SK-N-SH (cell line): ENCODE measurements around the gene ULK1. TPM values are rescaled to one million over a fixed set of nuclear protein-coding genes. Genes with fewer than 3 reads are reported as not detected.

ENCODE experiments used
- CTCF ChIA-PET: fragments of 300-600, 350-600 bp; formaldehyde crosslinking; extraction: SDS; loops from one replicate; lab custom pipeline; 2021; lab: Yijun Ruan, JAX
- POLR2A ChIA-PET: fragments of 350-600 bp; sonication (Branson Sonifier 250); formaldehyde crosslinking; extraction: SDS; loops from one replicate; lab custom pipeline; 2020; ENCODE audit warnings: antibody characterized with exemption, inconsistent platforms; lab: Yijun Ruan, JAX
- DNase-seq: peaks from one replicate; pipeline ENCODE4 v3.0.0; 2012
- H2AFZ ChIP-seq: fragments of 200-600 bp; sonication (generic); 2 replicates; pipeline ENCODE4 v1.8.1; 2016; ENCODE audit warnings: antibody characterized with exemption, mild to moderate bottlenecking, low read depth
- H3F3A ChIP-seq: fragments of 200-600 bp; sonication (generic); replicated peaks from 2 replicates; pipeline ENCODE3; 2016; ENCODE audit warnings: antibody characterized with exemption, mild to moderate bottlenecking; ENCODE audit not compliant: insufficient read depth
- H3K27ac ChIP-seq, 2 experiments: fragments of 200-500 bp in 1 of 2; fragments of 200-600 bp in 1 of 2; sonication (Bioruptor generic) in 1 of 2; sonication (generic), shearing (Covaris generic) in 1 of 2; 2 replicates each; pipeline versions ENCODE4 v1.5.1 to v1.6.1; 2014 to 2016; ENCODE audit warnings: low read depth in 2 of 2, inconsistent platforms in 1 of 2, low read length in 1 of 2, mild to moderate bottlenecking in 1 of 2, mixed read lengths in 1 of 2
- H3K27me3 ChIP-seq: fragments of 200-600 bp; sonication (generic), shearing (Covaris generic); 2 replicates; pipeline ENCODE4 v1.6.1; 2016; ENCODE audit warnings: mixed run types; ENCODE audit not compliant: insufficient read depth
- H3K36me3 ChIP-seq, 2 experiments: fragments of 200-500 bp in 1 of 2; fragments of 200-600 bp in 1 of 2; sonication (Bioruptor generic) in 1 of 2; sonication (generic) in 1 of 2; replicated peaks in 1 of 2; 2 replicates each; pipeline versions ENCODE3 to v1.5.1; 2014 to 2016; ENCODE audit warnings: low read length in 1 of 2, mild to moderate bottlenecking in 1 of 2; ENCODE audit not compliant: insufficient read depth in 2 of 2, control insufficient read depth in 1 of 2
- H3K4me1 ChIP-seq, 2 experiments: fragments of 200-500 bp in 1 of 2; fragments of 200-600 bp in 1 of 2; sonication (Bioruptor generic) in 1 of 2; sonication (generic), shearing (Covaris generic) in 1 of 2; 2 replicates each; pipeline versions ENCODE4 v1.5.1 to v1.6.1; 2014 to 2016; ENCODE audit warnings: low read depth in 1 of 2, low read length in 1 of 2, mixed run types in 1 of 2; ENCODE audit not compliant: insufficient read depth in 2 of 2, control insufficient read depth in 1 of 2
- H3K4me2 ChIP-seq: fragments of 200-600 bp; sonication (generic), shearing (Covaris generic); 2 replicates; pipeline ENCODE4 v1.6.1; 2017; ENCODE audit warnings: mixed run types
- H3K4me3 ChIP-seq, 2 experiments: fragments of 200-500 bp in 1 of 2; fragments of 200-600 bp in 1 of 2; sonication (Bioruptor generic) in 1 of 2; sonication (generic), shearing (Covaris generic) in 1 of 2; 2 replicates each; pipeline versions ENCODE4 v1.5.1 to v1.8.1; 2014 to 2016; ENCODE audit warnings: low read depth in 2 of 2, inconsistent platforms in 1 of 2, low read length in 1 of 2, mild to moderate bottlenecking in 1 of 2, mixed read lengths in 1 of 2, moderate library complexity in 1 of 2
- H3K79me2 ChIP-seq: fragments of 200-600 bp; sonication (generic); 2 replicates; pipeline ENCODE4 v1.8.1; 2017; ENCODE audit warnings: mild to moderate bottlenecking; ENCODE audit not compliant: insufficient read depth
- H3K9ac ChIP-seq: fragments of 200-600 bp; sonication (generic); 2 replicates; pipeline ENCODE4 v1.6.1; 2017; ENCODE audit warnings: mixed run types
- H3K9me2 ChIP-seq: fragments of 200-600 bp; sonication (generic); 2 replicates; pipeline ENCODE4 v1.6.1; 2017; ENCODE audit warnings: mixed run types
- H3K9me3 ChIP-seq: fragments of 200-600 bp; sonication (generic); 2 replicates; pipeline ENCODE4 v1.6.1; 2017; ENCODE audit warnings: mixed run types, mild to moderate bottlenecking, moderate library complexity
- H4K20me1 ChIP-seq: fragments of 200-600 bp; sonication (generic); 2 replicates; pipeline ENCODE4 v1.6.1; 2017; ENCODE audit warnings: mild to moderate bottlenecking, mixed run types; ENCODE audit not compliant: insufficient read depth
- EZH2phosphoT487 ChIP-seq: fragments of 200-600 bp; sonication (generic); IDR thresholded peaks from 2 replicates; pipeline ENCODE4 v1.6.1; 2017; ENCODE audit warnings: low read depth, mixed run types, mild to moderate bottlenecking, antibody characterized with exemption, moderate library complexity, borderline replicate concordance
- FOXJ3 ChIP-seq: sonication (generic); formaldehyde crosslinking; IDR thresholded peaks from 2 replicates; pipeline ENCODE4 v1.5.1; 2020; ENCODE audit warnings: mild to moderate bottlenecking, missing genetic modification reagents
- FOXM1 ChIP-seq: IDR thresholded peaks from 2 replicates; pipeline ENCODE4 v1.4.0; 2012; ENCODE audit warnings: low read depth, mild to moderate bottlenecking
- GABPA ChIP-seq: IDR thresholded peaks from 2 replicates; pipeline ENCODE4 v1.4.0; 2012; ENCODE audit warnings: low read depth, mild to moderate bottlenecking
- GATA2 ChIP-seq: sonication (generic); formaldehyde crosslinking; IDR thresholded peaks from 2 replicates; pipeline ENCODE4 v1.5.0; 2020; ENCODE audit warnings: mild to moderate bottlenecking, missing genetic modification reagents
- JUND ChIP-seq: IDR thresholded peaks from 2 replicates; pipeline ENCODE4 v1.4.0; 2012
- MEF2A ChIP-seq: IDR thresholded peaks from 2 replicates; pipeline ENCODE4 v1.4.0; 2012; ENCODE audit warnings: low read depth, borderline replicate concordance
- MXI1 ChIP-seq: IDR thresholded peaks from 2 replicates; pipeline ENCODE4 v1.6.1; 2012; ENCODE audit warnings: mild to moderate bottlenecking, low read depth, low read length, improper control_type of control experiment
- RAD21 ChIP-seq: IDR thresholded peaks from 2 replicates; pipeline ENCODE4 v1.6.1; 2012; ENCODE audit warnings: mild to moderate bottlenecking, low read length
- RCOR1 ChIP-seq: fragments of 150-350 bp; IDR thresholded peaks from 2 replicates; pipeline ENCODE4 v1.6.1; 2017; ENCODE audit warnings: antibody characterized with exemption, low read length
- RFX5 ChIP-seq: IDR thresholded peaks from 2 replicates; pipeline ENCODE4 v1.6.1; 2012; ENCODE audit warnings: mild to moderate bottlenecking, improper control_type of control experiment, low read length
- SIN3A ChIP-seq: IDR thresholded peaks from 2 replicates; pipeline ENCODE4 v1.6.1; 2012; ENCODE audit warnings: low read depth, mild to moderate bottlenecking, low read length, moderate library complexity, borderline replicate concordance
- WGBS: methylation state at CpG from one replicate; pipeline ENCODE4 v1.1.6; 2017; ENCODE audit warnings: low lambda C conversion rate; 5-methylcytosine and 5-hydroxymethylcytosine counted together
- polyA plus RNA-seq, 3 experiments: library from polyadenylated mRNA; depleted of rRNA; stranded (reverse); fragments of >200 nt; gene quantifications; 2 replicates each; pipeline ENCODE4 v1.2.3, GENCODE V29; 2012
- TF ChIP-seq, protein P1 (sequence below): IDR thresholded peaks from 2 replicates; pipeline ENCODE4 v1.4.0; 2012; ENCODE audit warnings: low read depth, borderline replicate concordance
- TF ChIP-seq, protein P2 (sequence below): fragments of 200-600 bp; sonication (generic); IDR thresholded peaks from 2 replicates; pipeline ENCODE4 v1.6.1; 2017; ENCODE audit warnings: antibody characterized with exemption, mild to moderate bottlenecking, moderate library complexity
- TF ChIP-seq, protein P3 (sequence below): IDR thresholded peaks from 2 replicates; pipeline ENCODE4 v1.4.0; 2012; ENCODE audit warnings: low read depth
- TF ChIP-seq, protein P4 (sequence below): IDR thresholded peaks from 2 replicates; pipeline ENCODE4 v1.6.1; 2012; ENCODE audit warnings: mild to moderate bottlenecking, low read depth, low read length, moderate library complexity

Gene ULK1
- polyA plus RNA-seq, 1 of the 3 experiments (the other 2 are of a cell fraction) = 10.7 TPM

DNA sequence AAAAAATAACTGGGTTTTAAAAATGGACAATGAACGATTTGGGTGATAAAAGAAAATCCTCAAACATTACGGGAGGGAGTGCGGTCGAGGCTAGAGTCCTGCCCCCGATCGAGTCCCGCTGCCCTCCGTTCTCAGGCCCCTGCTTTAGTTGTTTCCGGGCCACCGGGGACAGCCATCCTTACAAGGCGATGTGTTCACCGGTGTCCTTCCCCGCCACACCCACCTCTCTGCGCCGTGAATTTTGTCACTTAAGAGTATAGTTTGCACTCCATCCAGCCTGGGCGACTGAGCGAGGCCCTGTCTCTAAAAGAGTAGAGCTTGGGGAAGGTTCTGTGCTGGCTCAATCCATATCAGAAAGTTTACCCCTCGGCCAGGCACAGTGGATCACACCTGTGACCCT is 2.9 kb downstream of the ULK1 start:
- Histone ChIP-seq H2AFZ (no peak overlapping the region), H3K79me2 (peaks cover 42% of the 10 kb centered on the region), H3K36me3 (peaks cover 8% of the 10 kb centered on the region in 2 experiments), H3K4me3 (no peak overlapping the region), H3F3A (peaks cover 2% of the 10 kb centered on the region), H3K4me1 (peaks cover 7 to 33% of the 10 kb centered on the region in 2 experiments; a peak in 1 of 4 replicates), H3K9me3 (no peaks in the 10 kb centered on the region), H3K27me3 (no peaks in the 10 kb centered on the region), H4K20me1 (peaks cover 31% of the 10 kb centered on the region), H3K9me2 (no peaks in the 10 kb centered on the region), H3K27ac (no peak overlapping the region), H3K9ac (no peak overlapping the region), H3K4me2 (no peak overlapping the region)
- 97% methylated on average over 18 of the region's 18 CpGs for WGBS
- POLR2A ChIA-PET = interaction anchor here (0.9 kb wide), 1 partner anchor 139 kb away, joined by 3 read pairs; no protein-coding TSS in a partner anchor
- CTCF ChIA-PET = interaction anchor here (1.2 to 2.2 kb wide), 2 partner anchors 15 to 793 kb away, joined by 3 to 12 read pairs; no protein-coding TSS in a partner anchor
- DNase-seq = no peak
- TF ChIP-seq, protein P1, sequence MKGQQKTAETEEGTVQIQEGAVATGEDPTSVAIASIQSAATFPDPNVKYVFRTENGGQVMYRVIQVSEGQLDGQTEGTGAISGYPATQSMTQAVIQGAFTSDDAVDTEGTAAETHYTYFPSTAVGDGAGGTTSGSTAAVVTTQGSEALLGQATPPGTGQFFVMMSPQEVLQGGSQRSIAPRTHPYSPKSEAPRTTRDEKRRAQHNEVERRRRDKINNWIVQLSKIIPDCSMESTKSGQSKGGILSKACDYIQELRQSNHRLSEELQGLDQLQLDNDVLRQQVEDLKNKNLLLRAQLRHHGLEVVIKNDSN = no peak
- TF ChIP-seq RFX5 (no peak), MEF2A (no peak), GABPA (no peak), JUND (no peak), RCOR1 (no peak), SIN3A (no peak), FOXJ3 (CRISPR knock-in tag) (no peak), EZH2phosphoT487 (no peak)
- TF ChIP-seq, protein P2, sequence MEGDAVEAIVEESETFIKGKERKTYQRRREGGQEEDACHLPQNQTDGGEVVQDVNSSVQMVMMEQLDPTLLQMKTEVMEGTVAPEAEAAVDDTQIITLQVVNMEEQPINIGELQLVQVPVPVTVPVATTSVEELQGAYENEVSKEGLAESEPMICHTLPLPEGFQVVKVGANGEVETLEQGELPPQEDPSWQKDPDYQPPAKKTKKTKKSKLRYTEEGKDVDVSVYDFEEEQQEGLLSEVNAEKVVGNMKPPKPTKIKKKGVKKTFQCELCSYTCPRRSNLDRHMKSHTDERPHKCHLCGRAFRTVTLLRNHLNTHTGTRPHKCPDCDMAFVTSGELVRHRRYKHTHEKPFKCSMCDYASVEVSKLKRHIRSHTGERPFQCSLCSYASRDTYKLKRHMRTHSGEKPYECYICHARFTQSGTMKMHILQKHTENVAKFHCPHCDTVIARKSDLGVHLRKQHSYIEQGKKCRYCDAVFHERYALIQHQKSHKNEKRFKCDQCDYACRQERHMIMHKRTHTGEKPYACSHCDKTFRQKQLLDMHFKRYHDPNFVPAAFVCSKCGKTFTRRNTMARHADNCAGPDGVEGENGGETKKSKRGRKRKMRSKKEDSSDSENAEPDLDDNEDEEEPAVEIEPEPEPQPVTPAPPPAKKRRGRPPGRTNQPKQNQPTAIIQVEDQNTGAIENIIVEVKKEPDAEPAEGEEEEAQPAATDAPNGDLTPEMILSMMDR = no peak

DNA sequence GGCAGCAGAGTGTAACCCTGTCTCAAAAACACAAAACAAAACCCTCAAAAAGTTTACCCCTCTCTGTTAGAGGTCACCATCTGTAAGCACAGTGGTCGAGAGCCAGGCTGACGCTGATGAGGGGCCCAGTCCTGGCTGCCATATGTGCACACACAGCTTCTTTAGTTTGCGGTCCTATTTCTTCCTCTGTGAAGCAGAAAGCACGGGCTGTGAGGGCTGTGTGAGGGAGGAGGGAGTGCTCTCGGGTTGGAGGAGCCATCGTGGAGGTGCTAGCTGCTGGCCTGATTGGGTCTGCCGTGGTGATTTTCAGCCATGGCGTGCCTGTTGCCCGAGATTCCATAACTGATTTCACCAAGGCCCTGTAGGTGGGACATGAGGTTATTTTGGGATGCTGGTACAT is 3.5 kb downstream of the ULK1 start:
- no peak overlapping the region for H3K9ac ChIP-seq
- DNase-seq = no peak
- CTCF ChIA-PET = interaction anchor here (1.4 to 2.2 kb wide), 2 partner anchors 14 to 63 kb away, joined by 5 to 12 read pairs; no protein-coding TSS in a partner anchor
- no peak overlapping the region for H3K27ac ChIP-seq
- H3K4me2 ChIP-seq = no peak overlapping the region
- H3K9me2 ChIP-seq = no peaks in the 10 kb centered on the region
- no peaks in the 10 kb centered on the region for H3K27me3 ChIP-seq
- H3F3A ChIP-seq = peaks cover 2% of the 10 kb centered on the region
- peaks cover 7 to 39% of the 10 kb centered on the region in 2 experiments; a peak in 1 of 4 replicates for H3K4me1 ChIP-seq
- no peak overlapping the region for H2AFZ ChIP-seq
- POLR2A ChIA-PET = interaction anchor here (0.6 to 0.9 kb wide), 2 partner anchors 140 to 1264 kb away, joined by 3 to 6 read pairs; no protein-coding TSS in a partner anchor
- H3K9me3 ChIP-seq = no peaks in the 10 kb centered on the region
- H4K20me1 ChIP-seq = peaks cover 37% of the 10 kb centered on the region
- H3K4me3 ChIP-seq = no peak overlapping the region
- H3K79me2 ChIP-seq = peaks cover 42% of the 10 kb centered on the region
- WGBS = 95% methylated on average over 9 of the region's 9 CpGs
- H3K36me3 ChIP-seq = peaks cover 8% of the 10 kb centered on the region in 2 experiments
- TF ChIP-seq FOXJ3 (CRISPR knock-in tag) = no peak
- no peak for TF ChIP-seq RCOR1
- TF ChIP-seq MEF2A = no peak
- TF ChIP-seq, protein P3, sequence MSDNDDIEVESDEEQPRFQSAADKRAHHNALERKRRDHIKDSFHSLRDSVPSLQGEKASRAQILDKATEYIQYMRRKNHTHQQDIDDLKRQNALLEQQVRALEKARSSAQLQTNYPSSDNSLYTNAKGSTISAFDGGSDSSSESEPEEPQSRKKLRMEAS = no peak
- no peak for TF ChIP-seq EZH2phosphoT487
- no peak for TF ChIP-seq RFX5
- TF ChIP-seq, protein P2 = no peak
- TF ChIP-seq GATA2 (CRISPR knock-in tag) = no peak
- no peak for TF ChIP-seq MXI1
- TF ChIP-seq RAD21 = no peak
- TF ChIP-seq, protein P4, sequence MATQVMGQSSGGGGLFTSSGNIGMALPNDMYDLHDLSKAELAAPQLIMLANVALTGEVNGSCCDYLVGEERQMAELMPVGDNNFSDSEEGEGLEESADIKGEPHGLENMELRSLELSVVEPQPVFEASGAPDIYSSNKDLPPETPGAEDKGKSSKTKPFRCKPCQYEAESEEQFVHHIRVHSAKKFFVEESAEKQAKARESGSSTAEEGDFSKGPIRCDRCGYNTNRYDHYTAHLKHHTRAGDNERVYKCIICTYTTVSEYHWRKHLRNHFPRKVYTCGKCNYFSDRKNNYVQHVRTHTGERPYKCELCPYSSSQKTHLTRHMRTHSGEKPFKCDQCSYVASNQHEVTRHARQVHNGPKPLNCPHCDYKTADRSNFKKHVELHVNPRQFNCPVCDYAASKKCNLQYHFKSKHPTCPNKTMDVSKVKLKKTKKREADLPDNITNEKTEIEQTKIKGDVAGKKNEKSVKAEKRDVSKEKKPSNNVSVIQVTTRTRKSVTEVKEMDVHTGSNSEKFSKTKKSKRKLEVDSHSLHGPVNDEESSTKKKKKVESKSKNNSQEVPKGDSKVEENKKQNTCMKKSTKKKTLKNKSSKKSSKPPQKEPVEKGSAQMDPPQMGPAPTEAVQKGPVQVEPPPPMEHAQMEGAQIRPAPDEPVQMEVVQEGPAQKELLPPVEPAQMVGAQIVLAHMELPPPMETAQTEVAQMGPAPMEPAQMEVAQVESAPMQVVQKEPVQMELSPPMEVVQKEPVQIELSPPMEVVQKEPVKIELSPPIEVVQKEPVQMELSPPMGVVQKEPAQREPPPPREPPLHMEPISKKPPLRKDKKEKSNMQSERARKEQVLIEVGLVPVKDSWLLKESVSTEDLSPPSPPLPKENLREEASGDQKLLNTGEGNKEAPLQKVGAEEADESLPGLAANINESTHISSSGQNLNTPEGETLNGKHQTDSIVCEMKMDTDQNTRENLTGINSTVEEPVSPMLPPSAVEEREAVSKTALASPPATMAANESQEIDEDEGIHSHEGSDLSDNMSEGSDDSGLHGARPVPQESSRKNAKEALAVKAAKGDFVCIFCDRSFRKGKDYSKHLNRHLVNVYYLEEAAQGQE = no peak
- TF ChIP-seq FOXM1 = no peak
